ENCODE measurements around the gene ING3. TPM values are rescaled to one million over a fixed set of nuclear protein-coding genes. Genes with fewer than 3 reads are reported as not detected.
A peak's percentile ranks its signal among the peaks of the same experiment; 100 is the strongest.

Gene ING3
- total RNA-seq, 1 experiment from 2014 or later, result 9.6 TPM

DNA sequence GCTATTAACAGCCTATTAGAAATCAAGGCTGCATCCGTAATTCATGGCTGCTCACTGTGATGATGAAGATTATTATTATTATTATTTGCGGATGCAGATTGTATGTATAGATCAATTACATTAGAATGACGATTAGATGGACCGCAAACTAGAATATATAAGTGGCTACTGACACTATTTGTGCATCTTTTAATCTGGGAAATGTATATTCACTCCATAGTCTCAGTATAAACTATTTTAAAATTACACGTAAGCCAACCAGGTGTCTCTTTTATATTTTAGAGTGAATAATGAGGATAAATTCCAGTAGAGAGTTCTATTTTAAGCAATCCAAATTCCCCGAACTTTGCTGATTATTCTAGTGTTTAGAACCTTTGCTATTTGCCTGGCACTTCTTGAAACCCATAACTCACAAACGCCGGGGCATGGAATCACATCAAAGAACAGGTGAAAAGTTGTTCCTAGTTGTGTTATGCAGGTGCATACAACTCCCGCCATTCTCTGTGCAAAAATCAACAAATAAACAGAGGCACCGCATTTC is 509 bp upstream of the ING3 start:
- Mint-ChIP-seq H3K4me1 (ENCODE audit: low read depth, unreplicated experiment) (peaks cover 9% of the 10 kb centered on the region), H3K27ac (ENCODE audit: unreplicated experiment) (peak overlapping the region; percentile 74), H3K4me3 (ENCODE audit: low read depth, unreplicated experiment) (peak overlapping the region; percentile 66), H3K9me3 (ENCODE audit: low read depth, unreplicated experiment) (no peaks in the 10 kb centered on the region), H3K27me3 (ENCODE audit: unreplicated experiment) (no peaks in the 10 kb centered on the region), H3K36me3 (ENCODE audit: insufficient read depth, unreplicated experiment) (peaks cover 35% of the 10 kb centered on the region)
- intact Hi-C loops (cut with micrococcal nuclease; ENCODE audit: unreplicated experiment), result no loop called here
- BruUV-seq (replicated peaks), result TSS peak; percentile 88
- no peak for DNase-seq
- CTCF ChIA-PET, result interaction anchor here (0.7 to 1.5 kb wide), 2 partner anchors 158 to 1216 kb away, joined by 4 to 6 read pairs; no protein-coding TSS in a partner anchor
- TF ChIP-seq, protein P1, sequence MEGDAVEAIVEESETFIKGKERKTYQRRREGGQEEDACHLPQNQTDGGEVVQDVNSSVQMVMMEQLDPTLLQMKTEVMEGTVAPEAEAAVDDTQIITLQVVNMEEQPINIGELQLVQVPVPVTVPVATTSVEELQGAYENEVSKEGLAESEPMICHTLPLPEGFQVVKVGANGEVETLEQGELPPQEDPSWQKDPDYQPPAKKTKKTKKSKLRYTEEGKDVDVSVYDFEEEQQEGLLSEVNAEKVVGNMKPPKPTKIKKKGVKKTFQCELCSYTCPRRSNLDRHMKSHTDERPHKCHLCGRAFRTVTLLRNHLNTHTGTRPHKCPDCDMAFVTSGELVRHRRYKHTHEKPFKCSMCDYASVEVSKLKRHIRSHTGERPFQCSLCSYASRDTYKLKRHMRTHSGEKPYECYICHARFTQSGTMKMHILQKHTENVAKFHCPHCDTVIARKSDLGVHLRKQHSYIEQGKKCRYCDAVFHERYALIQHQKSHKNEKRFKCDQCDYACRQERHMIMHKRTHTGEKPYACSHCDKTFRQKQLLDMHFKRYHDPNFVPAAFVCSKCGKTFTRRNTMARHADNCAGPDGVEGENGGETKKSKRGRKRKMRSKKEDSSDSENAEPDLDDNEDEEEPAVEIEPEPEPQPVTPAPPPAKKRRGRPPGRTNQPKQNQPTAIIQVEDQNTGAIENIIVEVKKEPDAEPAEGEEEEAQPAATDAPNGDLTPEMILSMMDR (IDR thresholded peaks at IDR 0.05; ENCODE audit: unreplicated experiment), result no peak

GRCh38 chr7:120951309-120951699 is 727 bp downstream of the ING3 start:
- intact Hi-C loops (cut with micrococcal nuclease; ENCODE audit: unreplicated experiment), result no loop called here
- Mint-ChIP-seq H3K27ac (ENCODE audit: unreplicated experiment) (peak overlapping the region; percentile 74), H3K9me3 (ENCODE audit: low read depth, unreplicated experiment) (no peaks in the 10 kb centered on the region), H3K36me3 (ENCODE audit: insufficient read depth, unreplicated experiment) (peaks cover 35% of the 10 kb centered on the region), H3K4me3 (ENCODE audit: low read depth, unreplicated experiment) (peak overlapping the region; percentile 66), H3K27me3 (ENCODE audit: unreplicated experiment) (no peaks in the 10 kb centered on the region), H3K4me1 (ENCODE audit: low read depth, unreplicated experiment) (peaks cover 9% of the 10 kb centered on the region)
- TF ChIP-seq, protein P1 (IDR thresholded peaks at IDR 0.05; ENCODE audit: unreplicated experiment), result no peak
- DNase-seq, result no peak
- no TSS peak for BruUV-seq (replicated peaks)
- CTCF ChIA-PET, result interaction anchor here (1.5 kb wide), 1 partner anchor 159 kb away, joined by 6 read pairs; no protein-coding TSS in a partner anchor

DNA sequence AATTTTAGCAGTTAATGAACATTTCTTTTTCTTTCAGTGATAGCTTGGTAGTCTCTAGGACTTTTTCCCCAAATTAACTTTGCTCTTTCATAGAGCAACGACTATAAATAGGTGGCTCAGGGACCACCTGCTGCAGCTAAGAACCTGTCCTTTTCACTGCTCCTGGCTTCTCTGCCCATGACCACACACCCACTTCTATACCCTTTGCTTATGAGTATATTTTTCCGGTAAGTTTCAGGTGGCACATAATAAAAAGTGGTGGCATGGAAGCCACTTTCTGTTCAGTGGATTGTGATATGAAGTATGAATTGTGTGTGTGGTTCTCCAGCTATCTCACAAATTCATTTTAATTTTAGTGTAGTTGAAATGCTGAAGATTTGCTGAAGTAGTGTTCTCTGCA is 1.2 kb downstream of the ING3 start:
- H3K27me3 Mint-ChIP-seq (ENCODE audit: unreplicated experiment), result no peaks in the 10 kb centered on the region
- peaks cover 35% of the 10 kb centered on the region for H3K36me3 Mint-ChIP-seq (ENCODE audit: insufficient read depth, unreplicated experiment)
- no peak for DNase-seq
- intact Hi-C loops (cut with micrococcal nuclease; ENCODE audit: unreplicated experiment), result no loop called here
- TF ChIP-seq, protein P1 (IDR thresholded peaks at IDR 0.05; ENCODE audit: unreplicated experiment), result no peak
- H3K4me1 Mint-ChIP-seq (ENCODE audit: low read depth, unreplicated experiment), result peaks cover 9% of the 10 kb centered on the region
- peak overlapping the region; percentile 74 for H3K27ac Mint-ChIP-seq (ENCODE audit: unreplicated experiment)
- CTCF ChIA-PET, result no interaction called here
- BruUV-seq (replicated peaks), result TSS peak; percentile 54
- no peaks in the 10 kb centered on the region for H3K9me3 Mint-ChIP-seq (ENCODE audit: low read depth, unreplicated experiment)
- peak overlapping the region; percentile 66 for H3K4me3 Mint-ChIP-seq (ENCODE audit: low read depth, unreplicated experiment)

GRCh38 chr7:120955577-120956149 is 5.1 kb downstream of the ING3 start:
- Mint-ChIP-seq H3K27me3 (ENCODE audit: unreplicated experiment) (no peaks in the 10 kb centered on the region), H3K4me1 (ENCODE audit: low read depth, unreplicated experiment) (no peaks in the 10 kb centered on the region), H3K36me3 (ENCODE audit: insufficient read depth, unreplicated experiment) (peaks cover 18% of the 10 kb centered on the region), H3K27ac (ENCODE audit: unreplicated experiment) (no peak overlapping the region), H3K4me3 (ENCODE audit: low read depth, unreplicated experiment) (no peak overlapping the region), H3K9me3 (ENCODE audit: low read depth, unreplicated experiment) (no peaks in the 10 kb centered on the region)
- CTCF ChIA-PET, result no interaction called here
- DNase-seq, result no peak
- TF ChIP-seq, protein P1 (IDR thresholded peaks at IDR 0.05; ENCODE audit: unreplicated experiment), result no peak
- intact Hi-C loops (cut with micrococcal nuclease; ENCODE audit: unreplicated experiment), result no loop called here
- no TSS peak for BruUV-seq (replicated peaks)
